Skin of body (tissue), 2 donors: Measurements from ENCODE around the gene MED12. TPM values are rescaled to one million over a fixed set of nuclear protein-coding genes. Genes with fewer than 3 reads are reported as not detected.
A peak's percentile ranks its signal among the peaks of the same experiment; 100 is the strongest.
"Not testable (repeated sequence)": the region's sequence is repeated elsewhere in the genome, so short reads cannot be mapped to it uniquely, and the experiment has no call there.

Source experiments
- DNase-seq: peaks from one replicate; lab custom pipeline; 2025; lab: John Stamatoyannopoulos, UW
- total RNA-seq: library from RNA; depleted of rRNA; stranded (reverse); fragments of >200 nt; gene quantifications from one replicate; pipeline ENCODE4 v1.2.3, GENCODE V29; 2014

Gene MED12
- total RNA-seq, 1 donor from 2014 or later, result 36.4 TPM

GRCh38 chrX:71160475-71160874 is 42.1 kb downstream of the MED12 start:
- no peak for DNase-seq

- no peak for DNase-seq
Observed at GRCh38 chrX:71162981-71163380, 44.6 kb downstream of the MED12 start.

- DNase-seq, result no peak
Observed at GRCh38 chrX:71164071-71164470, 45.7 kb downstream of the MED12 start.

GRCh38 chrX:71166461-71166860 is 48.1 kb downstream of the MED12 start:
- DNase-seq, result no peak

GRCh38 chrX:71167031-71167781 is 48.8 kb downstream of the MED12 start:
- no peak for DNase-seq

GRCh38 chrX:71168134-71168533 is 49.7 kb downstream of the MED12 start:
- DNase-seq, result no peak

- no peak for DNase-seq
Observed at GRCh38 chrX:71169586-71169985, 51.2 kb downstream of the MED12 start.

GRCh38 chrX:71170660-71171059 is 52.3 kb downstream of the MED12 start:
- no peak for DNase-seq

GRCh38 chrX:71171110-71171801 is 52.9 kb downstream of the MED12 start:
- no peak for DNase-seq

GRCh38 chrX:71173440-71173839 is 55.0 kb downstream of the MED12 start:
- no peak for DNase-seq

GRCh38 chrX:71174795-71175194 is 56.4 kb downstream of the MED12 start:
- no peak for DNase-seq

- DNase-seq, result no peak
Observed at GRCh38 chrX:71175531-71175930, 57.1 kb downstream of the MED12 start.

- no peak for DNase-seq
Observed at GRCh38 chrX:71177327-71177726, 58.9 kb downstream of the MED12 start.

- peak; percentile 6 for DNase-seq
Observed at GRCh38 chrX:71178908-71179307, 60.5 kb downstream of the MED12 start.

GRCh38 chrX:71180579-71181265 is 62.3 kb downstream of the MED12 start:
- DNase-seq, result not testable (repeated sequence)

GRCh38 chrX:71181558-71181909 is 63.1 kb downstream of the MED12 start:
- DNase-seq, result no peak

GRCh38 chrX:71181910-71182799 is 63.8 kb downstream of the MED12 start:
- DNase-seq, result peak; percentile 97

GRCh38 chrX:71182871-71183270 is 64.5 kb downstream of the MED12 start:
- peak; percentile 1 for DNase-seq

- no peak for DNase-seq
Observed at GRCh38 chrX:71183341-71183740, 64.9 kb downstream of the MED12 start.

- DNase-seq, result no peak
Observed at GRCh38 chrX:71184092-71184491, 65.7 kb downstream of the MED12 start.

- no peak for DNase-seq
Observed at GRCh38 chrX:71184803-71185495, 66.6 kb downstream of the MED12 start.
